ENCODE measurements around the gene DUSP8. TPM values are rescaled to one million over a fixed set of nuclear protein-coding genes. Genes with fewer than 3 reads are reported as not detected.

DUSP8 gene
- total RNA-seq, 1 donor from 2014 or later: 18.0 TPM

DNA sequence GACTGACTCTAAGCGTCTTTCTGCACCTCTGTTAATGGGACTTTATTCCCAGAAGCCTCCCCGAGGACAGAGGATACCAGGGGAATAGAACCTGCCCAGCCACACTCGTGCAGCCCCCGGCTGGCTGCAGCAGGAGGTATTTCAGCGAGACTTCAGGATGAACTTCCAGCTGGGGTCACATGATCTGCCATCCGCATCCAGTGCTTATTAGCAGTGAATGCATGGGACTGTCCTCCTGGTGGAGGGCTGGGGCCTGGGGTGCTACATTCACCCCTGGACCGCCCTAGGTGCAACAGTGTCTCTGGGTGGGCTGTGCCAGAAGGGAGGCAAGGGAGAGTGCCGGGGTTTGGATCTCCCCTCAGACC is 1.6 kb downstream of the DUSP8 start:
- H3K9me3 ChIP-seq: no peaks in the 10 kb centered on the region
- peaks cover 15% of the 10 kb centered on the region for H3K4me1 ChIP-seq
- TF ChIP-seq, protein P1, sequence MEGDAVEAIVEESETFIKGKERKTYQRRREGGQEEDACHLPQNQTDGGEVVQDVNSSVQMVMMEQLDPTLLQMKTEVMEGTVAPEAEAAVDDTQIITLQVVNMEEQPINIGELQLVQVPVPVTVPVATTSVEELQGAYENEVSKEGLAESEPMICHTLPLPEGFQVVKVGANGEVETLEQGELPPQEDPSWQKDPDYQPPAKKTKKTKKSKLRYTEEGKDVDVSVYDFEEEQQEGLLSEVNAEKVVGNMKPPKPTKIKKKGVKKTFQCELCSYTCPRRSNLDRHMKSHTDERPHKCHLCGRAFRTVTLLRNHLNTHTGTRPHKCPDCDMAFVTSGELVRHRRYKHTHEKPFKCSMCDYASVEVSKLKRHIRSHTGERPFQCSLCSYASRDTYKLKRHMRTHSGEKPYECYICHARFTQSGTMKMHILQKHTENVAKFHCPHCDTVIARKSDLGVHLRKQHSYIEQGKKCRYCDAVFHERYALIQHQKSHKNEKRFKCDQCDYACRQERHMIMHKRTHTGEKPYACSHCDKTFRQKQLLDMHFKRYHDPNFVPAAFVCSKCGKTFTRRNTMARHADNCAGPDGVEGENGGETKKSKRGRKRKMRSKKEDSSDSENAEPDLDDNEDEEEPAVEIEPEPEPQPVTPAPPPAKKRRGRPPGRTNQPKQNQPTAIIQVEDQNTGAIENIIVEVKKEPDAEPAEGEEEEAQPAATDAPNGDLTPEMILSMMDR (IDR thresholded peaks at IDR 0.05): no peak
- intact Hi-C loops (cut with DNase I): no loop called here
- ATAC-seq (no peak), DNase-seq (no peak)
- no peaks in the 10 kb centered on the region for H3K27me3 ChIP-seq
- no peaks in the 10 kb centered on the region for H3K36me3 ChIP-seq
- no peak overlapping the region for H3K27ac ChIP-seq
- peak overlapping the region; percentile 51 for H3K4me3 ChIP-seq

DNA sequence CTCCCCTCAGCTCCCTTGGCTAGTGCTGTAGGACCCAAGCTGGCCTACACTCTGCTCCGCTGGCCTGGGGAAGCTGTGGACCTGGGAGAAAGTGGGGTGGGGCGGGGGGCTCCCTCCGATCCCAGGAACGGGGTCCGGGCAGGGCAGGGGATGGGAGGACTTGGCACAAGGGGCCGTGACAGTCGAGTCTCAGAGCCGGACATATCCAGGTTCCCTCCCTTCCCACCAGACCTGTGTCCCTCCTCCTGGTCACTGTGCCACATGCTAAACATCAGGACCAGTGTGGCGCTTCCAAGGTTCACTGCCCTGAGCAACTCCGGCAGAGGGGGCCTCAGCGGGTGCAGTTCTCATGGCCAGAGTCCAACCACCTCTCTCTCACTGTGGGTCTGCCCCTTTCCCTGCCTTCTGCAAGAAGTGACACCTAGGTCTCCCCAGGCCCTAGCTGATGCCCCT is 2.0 kb downstream of the DUSP8 start:
- no peak overlapping the region for H3K27ac ChIP-seq
- peaks cover 15% of the 10 kb centered on the region for H3K4me1 ChIP-seq
- TF ChIP-seq, protein P1 (IDR thresholded peaks at IDR 0.05): no peak
- H3K27me3 ChIP-seq: no peaks in the 10 kb centered on the region
- DNase-seq (no peak), ATAC-seq (no peak)
- no peaks in the 10 kb centered on the region for H3K9me3 ChIP-seq
- intact Hi-C loops (cut with DNase I): no loop called here
- H3K36me3 ChIP-seq: no peaks in the 10 kb centered on the region
- no peak overlapping the region for H3K4me3 ChIP-seq

DNA sequence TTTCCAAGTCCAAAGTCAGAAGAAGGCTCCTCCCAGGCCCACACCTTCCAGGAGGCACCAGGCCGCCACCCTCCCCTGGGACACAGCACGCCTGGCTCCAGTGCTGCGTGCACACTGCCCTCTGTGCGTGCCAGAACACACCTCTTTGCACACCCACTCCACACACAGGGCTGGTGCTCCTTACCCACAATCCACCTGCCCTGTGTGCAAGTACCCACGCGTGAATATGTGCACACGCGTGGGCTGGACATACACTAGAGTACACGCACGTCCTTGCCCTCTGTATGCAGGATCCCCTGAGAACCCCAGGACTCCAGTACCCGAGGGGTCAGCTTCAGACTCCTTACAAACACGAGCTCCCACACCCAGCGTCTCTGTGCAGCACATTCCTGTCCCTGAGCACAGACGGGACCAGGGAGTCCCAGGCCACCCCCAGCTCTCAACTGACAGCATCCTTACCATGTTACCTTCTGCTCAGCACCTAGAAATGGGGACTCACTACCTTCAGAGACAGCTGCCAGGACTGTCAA is 2.8 kb downstream of the DUSP8 start:
- no peak overlapping the region for H3K27ac ChIP-seq
- intact Hi-C loops (cut with DNase I): no loop called here
- TF ChIP-seq, protein P1 (IDR thresholded peaks at IDR 0.05): no peak
- no peaks in the 10 kb centered on the region for H3K27me3 ChIP-seq
- no peaks in the 10 kb centered on the region for H3K9me3 ChIP-seq
- H3K4me3 ChIP-seq: no peak overlapping the region
- H3K36me3 ChIP-seq: no peaks in the 10 kb centered on the region
- H3K4me1 ChIP-seq: peaks cover 13% of the 10 kb centered on the region
- DNase-seq: peak; percentile 44
- ATAC-seq: no peak

DNA sequence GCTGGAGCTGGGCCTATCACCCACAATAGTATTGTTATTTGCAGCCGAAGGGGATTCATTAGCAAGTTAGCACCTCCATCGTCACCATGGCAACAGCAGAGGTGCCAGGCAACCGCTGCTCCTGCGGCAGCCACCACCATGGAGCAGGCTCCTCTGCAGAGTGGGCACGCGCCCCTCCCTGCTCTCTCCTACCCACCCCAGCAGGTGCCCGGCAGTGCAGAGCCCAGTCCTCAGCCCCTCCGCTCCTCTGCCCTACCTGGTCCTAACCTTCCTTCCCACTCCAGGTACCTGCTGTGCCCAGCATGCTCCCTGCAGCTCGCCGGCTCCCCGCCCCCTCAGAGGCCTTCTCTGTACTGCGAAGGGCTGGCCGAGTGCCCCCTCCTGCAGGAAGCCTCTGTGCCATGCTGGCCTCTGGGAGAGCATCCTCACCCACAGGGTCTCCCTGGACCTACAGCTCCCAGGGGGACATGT is 3.6 kb downstream of the DUSP8 start:
- Histone ChIP-seq H3K36me3 (no peaks in the 10 kb centered on the region), H3K4me3 (no peak overlapping the region), H3K9me3 (no peaks in the 10 kb centered on the region), H3K27ac (no peak overlapping the region), H3K27me3 (no peaks in the 10 kb centered on the region), H3K4me1 (peaks cover 5% of the 10 kb centered on the region)
- ATAC-seq (no peak), DNase-seq (peak; percentile 63)
- intact Hi-C loops (cut with DNase I): no loop called here
- TF ChIP-seq, protein P1 (IDR thresholded peaks at IDR 0.05): no peak

DNA sequence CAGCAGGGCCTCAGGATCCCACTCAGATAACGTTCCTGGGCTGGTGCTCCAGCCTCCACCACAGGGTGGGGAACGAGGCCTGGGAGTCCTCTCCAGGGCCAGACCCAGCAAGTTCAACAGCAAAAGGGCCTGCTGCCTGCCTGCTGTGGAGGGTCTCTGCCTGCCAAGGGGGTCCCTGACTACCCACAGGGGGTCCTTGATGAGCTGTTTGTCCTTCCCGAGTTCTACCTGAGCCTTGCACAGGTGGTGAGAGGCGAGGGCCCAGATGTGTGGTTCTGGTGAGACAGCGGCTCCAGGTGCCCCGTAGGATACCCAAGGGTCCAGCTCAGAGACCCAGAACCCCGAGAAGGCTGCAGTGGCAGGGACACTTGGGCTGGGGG is 4.4 kb downstream of the DUSP8 start:
- Histone ChIP-seq H3K4me3 (no peak overlapping the region), H3K27me3 (no peaks in the 10 kb centered on the region), H3K9me3 (no peaks in the 10 kb centered on the region), H3K36me3 (no peaks in the 10 kb centered on the region), H3K27ac (no peak overlapping the region), H3K4me1 (no peaks in the 10 kb centered on the region)
- intact Hi-C loops (cut with DNase I): no loop called here
- DNase-seq: no peak
- TF ChIP-seq, protein P1 (IDR thresholded peaks at IDR 0.05): no peak
- ATAC-seq: no peak
